H1 (cell line): ENCODE data around the gene WFDC12. TPM values are rescaled to one million over a fixed set of nuclear protein-coding genes. Genes with fewer than 3 reads are reported as not detected.

Source experiments
- CTCF ChIA-PET: fragments of 300-600 bp; sonication (Branson Sonifier 250); formaldehyde crosslinking; loops from one replicate; lab custom pipeline; 2021; ENCODE audit not compliant: partially characterized antibody; lab: Charles Lee
- POLR2A ChIA-PET: fragments of 300-600 bp; sonication (Branson Sonifier 250); formaldehyde crosslinking; loops from one replicate; lab custom pipeline; 2021; ENCODE audit warnings: inconsistent platforms; ENCODE audit not compliant: partially characterized antibody; lab: Charles Lee
- DNase-seq, 2 experiments: peaks; one replicate each; pipeline versions ENCODE4 v3.0.0 to v3.0.0-alpha.2; 2010 to 2022; ENCODE audit warnings: low spot score in 2 of 2, low read depth in 1 of 2, mixed read lengths in 1 of 2
- FAIRE-seq: peaks from 2 replicates; lab custom pipeline; 2011; peaks lifted over from hg19 to GRCh38; lab: Jason Lieb, UNC
- H2AFZ ChIP-seq: 2 replicates; pipeline ENCODE4 v1.8.1; 2012; ENCODE audit warnings: low read length, inconsistent platforms
- H2AK5ac ChIP-seq: 2 replicates; pipeline ENCODE4 v1.6.1; 2013; ENCODE audit warnings: low read depth, low read length
- H2BK120ac ChIP-seq: replicated peaks from 2 replicates; pipeline ENCODE3; 2013; ENCODE audit warnings: low read depth, low read length, inconsistent platforms
- H2BK12ac ChIP-seq: 2 replicates; pipeline ENCODE4 v1.6.1; 2013; ENCODE audit warnings: low read depth, low read length
- H2BK15ac ChIP-seq: 2 replicates; pipeline ENCODE4 v1.6.1; 2013; ENCODE audit warnings: low read length
- H2BK20ac ChIP-seq: 2 replicates; pipeline ENCODE4 v1.6.1; 2013; ENCODE audit warnings: low read length
- H2BK5ac ChIP-seq: 2 replicates; pipeline ENCODE4 v1.6.1; 2013; ENCODE audit warnings: low read depth, low read length
- H3K14ac ChIP-seq: 2 replicates; pipeline ENCODE4 v1.6.1; 2013; ENCODE audit warnings: inconsistent platforms; ENCODE audit not compliant: insufficient read length
- H3K18ac ChIP-seq: 2 replicates; pipeline ENCODE4 v1.6.1; 2013; ENCODE audit warnings: low read length; ENCODE audit errors: extremely low read depth
- H3K23ac ChIP-seq: 2 replicates; pipeline ENCODE4 v1.6.1; 2013; ENCODE audit warnings: inconsistent platforms; ENCODE audit not compliant: insufficient read length
- H3K23me2 ChIP-seq: 2 replicates; pipeline ENCODE4 v1.6.1; 2013; ENCODE audit warnings: low read depth, low read length
- H3K27ac ChIP-seq: 2 replicates; pipeline ENCODE4 v1.6.1; 2011; ENCODE audit warnings: low read depth, low read length, inconsistent platforms
- H3K27me3 ChIP-seq, 4 experiments: replicated peaks in 1 of 4; 1 replicate in 1 of 4; 2 replicates in 3 of 4; pipeline versions ENCODE4 v1.6.1 to v1.8.1; 2011 to 2013; ENCODE audit warnings: low read length in 3 of 4, mild to moderate bottlenecking in 3 of 4, inconsistent platforms in 2 of 4, mixed read lengths in 2 of 4, moderate library complexity in 1 of 4; ENCODE audit not compliant: control insufficient read depth in 3 of 4, insufficient read depth in 3 of 4; ENCODE audit errors: extremely low read depth in 1 of 4
- H3K36me3 ChIP-seq, 4 experiments: 2 replicates each; pipeline versions ENCODE4 v1.6.1 to v1.8.1; 2011 to 2013; ENCODE audit warnings: mild to moderate bottlenecking in 4 of 4, low read length in 3 of 4, moderate library complexity in 2 of 4, control low read depth in 1 of 4, inconsistent platforms in 1 of 4; ENCODE audit not compliant: insufficient read depth in 4 of 4, control insufficient read depth in 2 of 4
- H3K4ac ChIP-seq: replicated peaks from 2 replicates; pipeline ENCODE3; 2013; ENCODE audit warnings: low read length, low read depth, mixed read lengths, inconsistent platforms; ENCODE audit not compliant: insufficient read length
- H3K4me1 ChIP-seq, 4 experiments: replicated peaks in 1 of 4; 1 replicate in 1 of 4; 2 replicates in 3 of 4; pipeline versions ENCODE4 v1.6.1 to v1.8.1; 2011 to 2013; ENCODE audit warnings: low read length in 3 of 4, inconsistent platforms in 2 of 4, mixed read lengths in 1 of 4; ENCODE audit not compliant: insufficient read depth in 4 of 4, control insufficient read depth in 3 of 4
- H3K4me2 ChIP-seq, 2 experiments: 2 replicates each; pipeline versions ENCODE4 v1.6.1 to v1.8.1; 2011 to 2013; ENCODE audit warnings: low read depth in 2 of 2, low read length in 2 of 2, control low read depth in 1 of 2, inconsistent platforms in 1 of 2, mild to moderate bottlenecking in 1 of 2; ENCODE audit not compliant: insufficient read depth in 1 of 2
- H3K4me3 ChIP-seq, 4 experiments: fragments of 200-600, 300-600 bp in 1 of 4; sonication (generic), shearing (Covaris generic), sonication (Bioruptor Twin) in 1 of 4; 2 replicates each; pipeline versions ENCODE4 v1.5.1 to v1.8.1; 2011 to 2016; ENCODE audit warnings: low read length in 4 of 4, low read depth in 3 of 4, control low read depth in 2 of 4, inconsistent platforms in 2 of 4, mild to moderate bottlenecking in 2 of 4, mixed read lengths in 1 of 4, moderate library complexity in 1 of 4; ENCODE audit not compliant: insufficient read depth in 2 of 4; ENCODE audit errors: extremely low read depth in 1 of 4
- H3K56ac ChIP-seq: replicated peaks from 2 replicates; pipeline ENCODE3; 2013; ENCODE audit warnings: low read depth, mild to moderate bottlenecking, mixed read lengths, low read length, inconsistent platforms; ENCODE audit not compliant: insufficient read length
- H3K79me1 ChIP-seq: 2 replicates; pipeline ENCODE4 v1.6.1; 2013; ENCODE audit warnings: low read depth, low read length, control low read depth
- H3K79me2 ChIP-seq, 2 experiments: 2 replicates each; pipeline versions ENCODE4 v1.6.1 to v1.8.1; 2012 to 2013; ENCODE audit warnings: low read length in 2 of 2, mild to moderate bottlenecking in 2 of 2, inconsistent platforms in 1 of 2; ENCODE audit not compliant: insufficient read depth in 2 of 2, control insufficient read depth in 1 of 2
- H3K9ac ChIP-seq, 4 experiments: replicated peaks in 1 of 4; 1 replicate in 1 of 4; 2 replicates in 3 of 4; pipeline versions ENCODE4 v1.6.1 to v1.8.1; 2011 to 2013; ENCODE audit warnings: low read depth in 3 of 4, low read length in 3 of 4, control low read depth in 2 of 4, mild to moderate bottlenecking in 2 of 4, moderate library complexity in 2 of 4, inconsistent platforms in 1 of 4; ENCODE audit errors: extremely low read depth in 1 of 4
- H3K9me3 ChIP-seq, 2 experiments: 2 replicates each; pipeline versions ENCODE4 v1.6.1 to v1.8.1; 2012 to 2013; ENCODE audit warnings: mild to moderate bottlenecking in 2 of 2, moderate library complexity in 2 of 2, control low read depth in 1 of 2, inconsistent platforms in 1 of 2, low read depth in 1 of 2, low read length in 1 of 2, mixed read lengths in 1 of 2; ENCODE audit not compliant: insufficient read depth in 2 of 2
- H4K20me1 ChIP-seq, 2 experiments: replicated peaks in 1 of 2; 2 replicates each; pipeline versions ENCODE3 to v1.8.1; 2011 to 2013; ENCODE audit warnings: inconsistent platforms in 2 of 2, low read length in 2 of 2, mild to moderate bottlenecking in 1 of 2; ENCODE audit not compliant: insufficient read depth in 2 of 2, control insufficient read depth in 1 of 2
- H4K5ac ChIP-seq: 2 replicates; pipeline ENCODE4 v1.6.1; 2013; ENCODE audit warnings: low read length, low read depth, mixed read lengths, inconsistent platforms; ENCODE audit not compliant: insufficient read length
- H4K8ac ChIP-seq: 2 replicates; pipeline ENCODE4 v1.8.0; 2013; ENCODE audit warnings: mild to moderate bottlenecking, moderate library complexity, low read length, inconsistent platforms; ENCODE audit not compliant: insufficient read depth; ENCODE audit errors: extremely low read depth
- H4K91ac ChIP-seq: replicated peaks from 2 replicates; pipeline ENCODE3; 2013; ENCODE audit warnings: low read length, mixed read lengths, inconsistent platforms; ENCODE audit not compliant: insufficient read length
- GTF2F1 ChIP-seq: IDR thresholded peaks from 2 replicates; pipeline ENCODE4 v1.6.1; 2012; ENCODE audit warnings: low read depth, low read length, improper control_type of control experiment, borderline replicate concordance
- KDM4A ChIP-seq: IDR thresholded peaks from one replicate; pipeline ENCODE4 v1.7.1; 2012; ENCODE audit warnings: low read depth, mild to moderate bottlenecking, moderate library complexity, low read length, inconsistent platforms; ENCODE audit not compliant: severe bottlenecking
- NRF1 ChIP-seq: IDR thresholded peaks from 2 replicates; pipeline ENCODE4 v1.6.1; 2011; ENCODE audit warnings: mild to moderate bottlenecking, low read depth, low read length, improper control_type of control experiment
- YY1 ChIP-seq: IDR thresholded peaks from 2 replicates; pipeline ENCODE4 v1.6.1; 2011; ENCODE audit warnings: low read depth, mild to moderate bottlenecking, low read length
- WGBS, 2 experiments: shearing (Covaris generic) in 1 of 2; methylation state at CpG; one replicate each; pipeline versions ENCODE4 v1.1.6 to v1.1.7; 2013 to 2015; ENCODE audit warnings: low lambda C conversion rate in 2 of 2, mixed read lengths in 2 of 2, inconsistent platforms in 1 of 2, low coverage in 1 of 2, missing lambda C conversion rate in 1 of 2; ENCODE audit not compliant: insufficient replicate concordance in 2 of 2, insufficient coverage in 1 of 2, insufficient read length in 1 of 2; ENCODE audit errors: extremely low coverage in 1 of 2, missing lambda C conversion rate in 1 of 2; 5-methylcytosine and 5-hydroxymethylcytosine counted together
- polyA plus RNA-seq, 7 experiments: library from polyadenylated mRNA; depleted of rRNA in 3 of 7; stranded (reverse) in 5 of 7; unstranded in 2 of 7; fragments of >200 nt in 5 of 7; fragments of 200-250 nt in 2 of 7; gene quantifications; 1 replicate in 5 of 7; 2 replicates in 1 of 7; 4 replicates in 1 of 7; pipeline versions ENCODE4 v1.2.1 to v1.2.3, GENCODE V29; 2011 to 2013; ENCODE audit warnings: missing spikeins in 2 of 7, mixed read lengths in 2 of 7
- total RNA-seq: library from RNA; stranded (reverse); fragmentation: NEBNext Ultra II Directional; extraction: Animal tissue kit (Norgen Biotek cat#: 25700); gene quantifications from 2 replicates; pipeline ENCODE4 v1.2.1, GENCODE V29; 2021
- TF ChIP-seq, protein P1 (sequence below), 3 experiments: IDR thresholded peaks; 1 replicate in 2 of 3; 2 replicates in 1 of 3; pipeline versions ENCODE4 v1.5.1 to v1.6.1; 2011; ENCODE audit warnings: low read length in 3 of 3, mild to moderate bottlenecking in 3 of 3, inconsistent platforms in 2 of 3, low read depth in 1 of 3, moderate library complexity in 1 of 3; ENCODE audit not compliant: insufficient read depth in 1 of 3; ENCODE audit errors: control extremely low read depth in 1 of 3
- TF ChIP-seq, protein P2 (sequence below): IDR thresholded peaks from 2 replicates; pipeline ENCODE4 v1.6.1; 2012; ENCODE audit warnings: inconsistent platforms

The WFDC12 gene
- total and polyA plus RNA-seq, 2 of the 8 experiments (the other 6 are each of a cell fraction or from before 2014, with no cell fraction given), result not detected

DNA sequence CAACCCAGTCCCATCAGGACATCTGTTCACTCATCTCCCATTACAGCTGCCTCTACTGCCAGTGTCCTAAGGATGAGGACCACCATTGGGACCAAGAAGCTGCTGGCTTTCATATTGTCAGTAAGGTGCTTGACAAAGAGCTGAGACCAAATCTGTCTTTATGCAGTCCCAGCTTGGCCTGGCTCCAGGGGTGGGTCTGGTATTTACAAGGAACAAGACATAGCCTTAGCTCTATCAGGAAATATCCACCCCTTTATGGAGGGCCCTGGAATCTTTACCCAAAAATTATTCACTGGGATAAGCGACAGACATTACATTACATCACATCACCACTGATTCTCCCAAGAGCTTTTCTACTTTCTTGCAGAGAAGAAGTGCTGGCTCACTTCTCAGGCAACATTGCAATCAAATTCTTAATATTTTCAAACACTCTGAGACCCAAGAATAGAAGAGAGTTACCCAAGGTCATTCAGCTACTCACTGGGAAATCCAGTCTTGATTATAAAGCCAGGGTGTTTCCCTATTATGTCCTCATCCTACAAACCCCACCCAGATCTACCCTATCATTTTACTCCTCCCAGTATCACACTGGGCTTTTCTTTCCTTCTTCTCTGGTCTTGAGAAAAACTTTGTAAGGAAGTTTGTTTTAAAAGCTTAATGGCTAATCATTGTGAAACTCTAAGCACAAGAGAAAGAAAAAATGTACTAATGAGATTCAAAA lies 39.0 kb upstream of the WFDC12 start:
- H4K20me1 ChIP-seq, result no peaks in the 10 kb centered on the region
- H3K4me3 ChIP-seq, result no peak overlapping the region
- no peak overlapping the region for H3K4me2 ChIP-seq
- H2BK15ac ChIP-seq, result no peak overlapping the region
- H3K23me2 ChIP-seq, result no peaks in the 10 kb centered on the region
- peaks cover 4 to 6% of the 10 kb centered on the region in 2 experiments; a peak in 2 of 4 replicates for H3K9me3 ChIP-seq
- no peak overlapping the region for H2BK20ac ChIP-seq
- no peak overlapping the region for H3K56ac ChIP-seq
- no peaks in the 10 kb centered on the region for H3K79me2 ChIP-seq
- H2BK5ac ChIP-seq, result no peak overlapping the region
- TF ChIP-seq YY1 (no peak), KDM4A (no peak), GTF2F1 (no peak), NRF1 (no peak)
- TF ChIP-seq, protein P1, sequence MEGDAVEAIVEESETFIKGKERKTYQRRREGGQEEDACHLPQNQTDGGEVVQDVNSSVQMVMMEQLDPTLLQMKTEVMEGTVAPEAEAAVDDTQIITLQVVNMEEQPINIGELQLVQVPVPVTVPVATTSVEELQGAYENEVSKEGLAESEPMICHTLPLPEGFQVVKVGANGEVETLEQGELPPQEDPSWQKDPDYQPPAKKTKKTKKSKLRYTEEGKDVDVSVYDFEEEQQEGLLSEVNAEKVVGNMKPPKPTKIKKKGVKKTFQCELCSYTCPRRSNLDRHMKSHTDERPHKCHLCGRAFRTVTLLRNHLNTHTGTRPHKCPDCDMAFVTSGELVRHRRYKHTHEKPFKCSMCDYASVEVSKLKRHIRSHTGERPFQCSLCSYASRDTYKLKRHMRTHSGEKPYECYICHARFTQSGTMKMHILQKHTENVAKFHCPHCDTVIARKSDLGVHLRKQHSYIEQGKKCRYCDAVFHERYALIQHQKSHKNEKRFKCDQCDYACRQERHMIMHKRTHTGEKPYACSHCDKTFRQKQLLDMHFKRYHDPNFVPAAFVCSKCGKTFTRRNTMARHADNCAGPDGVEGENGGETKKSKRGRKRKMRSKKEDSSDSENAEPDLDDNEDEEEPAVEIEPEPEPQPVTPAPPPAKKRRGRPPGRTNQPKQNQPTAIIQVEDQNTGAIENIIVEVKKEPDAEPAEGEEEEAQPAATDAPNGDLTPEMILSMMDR (IDR thresholded peaks at IDR 0.05; ENCODE audit: control extremely low read depth in 1 of 3, insufficient read depth in 1 of 3, low read depth in 1 of 3, low read length in 3 of 3), result no peak
- TF ChIP-seq, protein P2, sequence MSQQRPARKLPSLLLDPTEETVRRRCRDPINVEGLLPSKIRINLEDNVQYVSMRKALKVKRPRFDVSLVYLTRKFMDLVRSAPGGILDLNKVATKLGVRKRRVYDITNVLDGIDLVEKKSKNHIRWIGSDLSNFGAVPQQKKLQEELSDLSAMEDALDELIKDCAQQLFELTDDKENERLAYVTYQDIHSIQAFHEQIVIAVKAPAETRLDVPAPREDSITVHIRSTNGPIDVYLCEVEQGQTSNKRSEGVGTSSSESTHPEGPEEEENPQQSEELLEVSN, result no peak
- WGBS, 2 experiments, result 94% methylated on average over 1 of the region's 1 CpG; no CpG with 5 or more reads in 1 of the 2 experiments
- H3K9ac ChIP-seq, result no peak overlapping the region
- H3K27ac ChIP-seq, result no peak overlapping the region
- H3K18ac ChIP-seq, result no peak overlapping the region
- H3K79me1 ChIP-seq, result no peaks in the 10 kb centered on the region
- FAIRE-seq, result no peak
- H3K27me3 ChIP-seq, result no peaks in the 10 kb centered on the region; a peak in 1 of 7 replicates
- CTCF ChIA-PET, result interaction anchor here (2.2 kb wide), 1 partner anchor 24 kb away, joined by 11 read pairs; no protein-coding TSS in a partner anchor
- no peak overlapping the region for H3K23ac ChIP-seq
- H3K14ac ChIP-seq, result no peak overlapping the region
- no peak overlapping the region for H4K91ac ChIP-seq
- H2AK5ac ChIP-seq, result no peak overlapping the region
- DNase-seq, result no peak
- H2BK12ac ChIP-seq, result no peak overlapping the region
- no peak overlapping the region for H4K5ac ChIP-seq
- POLR2A ChIA-PET, result interaction anchor here (1.2 kb wide), 1 partner anchor 18 kb away, joined by 3 read pairs; no protein-coding TSS in a partner anchor
- no peak overlapping the region for H2AFZ ChIP-seq
- no peaks in the 10 kb centered on the region for H3K4me1 ChIP-seq
- H3K4ac ChIP-seq, result no peak overlapping the region
- no peak overlapping the region for H2BK120ac ChIP-seq
- no peak overlapping the region for H4K8ac ChIP-seq
- no peaks in the 10 kb centered on the region for H3K36me3 ChIP-seq
